T-helper 2 cell (primary cell): ENCODE measurements around the gene SNX17.
"Not testable (repeated sequence)": the region's sequence is repeated elsewhere in the genome, so short reads cannot be mapped to it uniquely, and the experiment has no call there.

Experiments
- DNase-seq, 5 experiments: peaks; one replicate each; pipeline versions ENCODE4 v3.0.0 to v3.0.0-alpha.2; 2012 to 2022

The SNX17 gene

DNA sequence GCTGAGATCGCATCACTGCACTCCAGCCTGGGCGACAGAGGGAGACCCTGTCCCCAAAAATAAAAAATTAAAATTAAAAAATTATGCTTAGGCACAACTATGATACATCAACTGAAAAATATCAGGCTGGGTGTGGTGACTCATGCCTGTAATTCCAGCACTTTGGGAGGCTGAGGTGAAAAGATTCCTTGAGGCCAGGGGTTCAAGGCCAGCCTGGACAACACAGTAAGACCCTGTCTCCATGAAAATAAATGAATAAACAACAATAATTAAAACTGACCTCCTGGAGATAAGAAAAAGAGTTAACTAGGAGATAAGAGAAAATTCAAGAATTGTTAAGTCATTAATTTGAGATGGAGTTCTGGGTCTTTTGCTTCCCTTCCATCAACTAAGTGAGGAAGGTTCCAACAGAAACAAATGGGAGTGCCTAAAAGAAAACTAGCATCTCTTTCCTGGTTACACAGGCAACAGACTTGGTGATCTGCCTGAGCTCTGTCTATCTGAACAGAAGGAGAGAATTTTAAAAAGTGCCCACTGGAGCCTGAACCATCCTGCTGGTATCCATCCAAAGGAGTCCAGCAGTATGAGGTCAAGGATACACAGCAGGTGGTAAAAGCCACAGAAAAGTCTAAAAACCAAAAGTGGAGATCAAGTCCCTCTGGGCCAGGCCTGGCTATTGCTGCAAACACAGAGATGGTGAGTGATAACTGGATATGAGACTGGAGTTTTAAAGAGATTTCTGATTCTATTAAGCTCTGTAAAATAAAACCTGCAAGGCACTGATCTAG lies 30.1 kb downstream of the SNX17 start:
- no peak for DNase-seq

DNA sequence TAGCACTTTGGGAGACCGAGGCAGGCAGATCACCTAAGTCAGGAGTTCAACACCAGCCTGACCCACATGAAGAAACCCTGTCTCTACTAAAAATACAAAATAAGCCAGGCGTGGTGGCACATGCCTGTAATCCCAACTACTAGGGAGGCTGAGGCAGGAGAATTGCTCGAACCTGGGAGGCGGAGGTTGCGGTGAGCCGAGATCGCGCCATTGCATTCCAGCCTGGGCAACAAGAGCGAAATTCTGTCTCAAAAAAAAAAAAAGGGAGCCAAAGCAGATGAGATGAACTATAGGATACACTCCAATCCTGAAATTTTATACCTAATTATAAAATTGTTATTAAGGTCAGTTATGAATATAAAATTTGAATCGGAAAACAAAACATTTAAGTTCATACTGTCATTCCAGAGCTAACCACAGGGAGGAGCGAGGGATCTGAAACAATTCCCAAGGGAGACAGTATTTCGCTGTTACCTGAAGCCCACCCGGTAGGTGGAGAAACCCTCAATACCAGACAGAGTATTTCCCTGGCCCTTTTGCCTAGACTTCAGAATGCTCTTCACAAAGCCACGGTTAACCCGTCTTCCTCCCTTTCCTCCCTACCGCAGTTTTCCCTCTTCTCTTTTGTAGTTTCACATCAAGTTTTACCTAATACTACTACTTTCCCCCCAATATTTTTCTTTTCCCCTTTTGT lies 37.5 kb downstream of the SNX17 start:
- no peak for DNase-seq

DNA sequence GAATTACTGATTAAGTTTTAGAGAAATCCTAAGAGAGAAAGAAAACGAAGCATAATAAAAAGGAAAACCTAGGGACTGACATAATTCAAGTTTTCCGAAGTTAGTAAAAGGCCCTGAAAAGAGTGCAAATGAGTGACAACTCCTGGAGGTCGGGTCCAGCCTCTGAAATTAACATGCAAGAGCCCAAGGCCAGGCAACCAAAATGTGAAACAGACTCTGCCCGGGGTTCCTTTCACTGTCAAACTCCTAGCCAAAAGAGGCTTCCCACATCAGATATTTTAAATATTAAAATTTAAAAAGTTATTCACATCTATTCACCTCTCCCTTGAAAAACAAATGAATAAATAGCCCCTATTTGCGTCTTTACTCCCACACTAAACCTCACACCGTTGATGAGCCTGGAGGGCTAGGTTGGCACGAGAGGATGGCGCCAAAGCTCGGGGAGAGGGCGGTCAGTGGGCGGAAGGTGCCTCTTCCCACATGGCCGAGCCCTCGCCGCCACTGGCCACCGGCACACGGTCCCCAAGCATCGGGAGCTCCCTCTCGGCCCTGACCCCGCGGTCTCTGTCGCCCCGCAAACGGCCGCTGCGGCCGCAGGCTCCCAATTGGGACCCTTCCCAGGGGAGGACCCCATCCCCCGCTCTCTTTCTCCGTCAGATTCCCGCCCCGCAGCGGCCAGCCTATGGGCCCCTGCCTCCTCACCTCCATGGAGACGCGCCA lies 38.3 kb downstream of the SNX17 start:
- DNase-seq = peak in 1 of 5 experiments; percentile 24

DNA sequence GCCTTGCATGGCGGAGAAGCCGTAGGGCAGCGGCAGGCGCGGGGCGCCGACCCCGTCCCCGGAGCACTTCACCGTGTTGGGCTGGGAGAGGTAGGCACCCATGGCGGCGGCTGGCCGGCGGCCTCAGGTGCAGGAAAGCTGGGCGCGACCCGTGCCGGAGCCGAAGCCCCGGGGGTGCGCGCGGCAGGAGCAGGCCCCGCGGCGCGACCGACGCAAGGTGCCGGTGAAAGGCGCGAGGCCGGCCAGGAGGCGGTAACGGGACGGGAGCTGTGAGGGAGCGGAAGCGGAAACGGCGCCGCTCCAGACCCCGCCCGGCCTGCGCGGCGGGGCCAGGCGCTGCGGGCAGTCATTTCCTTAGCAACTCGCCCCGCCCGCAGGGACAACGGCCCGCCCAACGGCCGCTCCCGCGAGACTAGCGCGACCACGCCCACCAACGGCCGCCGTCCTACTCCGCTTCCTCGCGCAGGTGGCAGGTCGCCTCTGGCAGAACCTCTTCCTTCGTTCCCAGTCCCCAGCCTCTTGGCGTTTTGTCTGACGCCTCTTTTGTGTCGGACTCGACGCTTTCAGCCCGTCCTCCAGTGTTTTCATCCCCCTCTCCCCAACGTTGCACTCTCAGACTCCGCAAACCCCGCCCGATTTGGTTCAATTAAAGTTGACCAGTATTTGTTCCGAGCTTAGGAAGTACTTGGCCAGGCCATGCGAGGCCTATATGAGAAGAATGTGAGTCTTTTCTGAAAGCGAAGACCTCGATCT lies 39.1 kb downstream of the SNX17 start, which contains the start of gene PPM1G:
PPM1G (minus strand) TSS at position 271 of the 753 bp plus-strand sequence; CDS start at position 102, 169 bp downstream.
- DNase-seq = peak; percentile 90 to 97 (median 96)

DNA sequence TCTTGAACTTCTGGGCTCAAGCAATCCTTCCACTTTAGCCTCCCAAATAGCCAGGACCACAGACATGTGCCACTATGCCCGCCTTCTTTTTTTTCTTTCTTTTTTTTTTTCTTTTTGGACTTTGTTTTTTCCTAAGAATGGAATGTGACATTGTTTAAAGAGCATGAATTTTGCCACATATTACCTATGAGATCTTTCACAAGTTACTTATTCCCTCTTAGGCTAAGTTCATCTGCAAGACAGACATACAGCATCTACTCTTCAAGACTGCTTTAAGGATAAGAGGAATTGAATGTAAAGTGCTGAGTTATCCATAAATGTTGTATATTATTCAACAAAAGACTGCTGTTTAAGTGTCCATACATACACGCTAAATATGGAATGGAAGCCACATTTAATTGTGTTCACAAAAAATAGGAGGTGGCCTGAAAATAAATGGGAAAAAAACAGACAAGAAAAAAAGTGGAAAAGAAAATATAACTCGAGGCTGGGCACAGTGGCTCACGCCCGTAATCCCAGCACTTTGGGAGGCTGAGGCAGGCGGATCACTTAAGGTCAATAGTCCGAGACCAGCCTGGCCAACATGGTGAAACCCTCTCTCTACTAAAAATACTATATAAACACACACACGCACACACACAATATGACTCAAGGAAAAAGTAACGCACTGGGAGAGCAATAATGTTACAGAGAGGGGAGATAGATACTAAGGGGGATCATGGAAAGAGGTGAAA lies 42.2 kb downstream of the SNX17 start:
- DNase-seq = no peak

DNA sequence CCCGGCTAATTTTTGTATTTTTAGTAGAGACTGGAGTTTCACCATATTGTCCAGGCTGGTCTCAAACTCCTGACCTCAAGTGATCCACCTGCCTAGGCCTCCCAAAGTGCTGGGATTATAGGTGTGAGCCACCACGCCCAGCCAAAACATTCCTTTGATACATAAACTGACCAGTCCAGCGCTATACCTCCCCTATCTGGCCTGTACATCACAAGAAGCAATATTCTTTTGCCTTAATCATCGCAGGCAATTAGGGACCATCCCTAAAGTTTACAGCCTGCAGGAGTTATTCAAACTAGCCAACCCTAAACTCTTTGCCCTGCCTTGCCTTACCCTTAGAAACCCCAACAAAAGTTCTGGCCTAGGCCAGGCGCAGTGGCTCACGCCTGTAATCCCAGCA lies 45.7 kb downstream of the SNX17 start:
- DNase-seq = no peak

DNA sequence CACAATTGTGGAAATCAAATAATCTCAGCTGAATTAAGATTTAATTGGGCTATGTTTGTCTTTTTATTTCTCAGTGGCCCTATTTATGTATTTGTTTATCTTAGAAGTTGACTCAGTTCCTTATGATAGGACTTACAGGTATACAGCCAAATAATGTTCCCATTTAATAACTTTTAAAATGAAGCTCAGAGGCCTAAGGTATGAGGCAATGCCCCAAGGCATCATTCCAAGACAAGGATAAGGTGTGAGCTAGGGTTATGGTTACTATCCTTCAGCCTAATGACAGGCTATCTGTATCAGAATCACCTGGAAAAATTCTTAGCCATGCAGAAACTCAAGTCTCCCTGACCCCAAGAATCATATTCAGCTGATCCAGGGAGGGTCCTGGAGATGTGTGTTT lies 50.6 kb downstream of the SNX17 start:
- no peak for DNase-seq

DNA sequence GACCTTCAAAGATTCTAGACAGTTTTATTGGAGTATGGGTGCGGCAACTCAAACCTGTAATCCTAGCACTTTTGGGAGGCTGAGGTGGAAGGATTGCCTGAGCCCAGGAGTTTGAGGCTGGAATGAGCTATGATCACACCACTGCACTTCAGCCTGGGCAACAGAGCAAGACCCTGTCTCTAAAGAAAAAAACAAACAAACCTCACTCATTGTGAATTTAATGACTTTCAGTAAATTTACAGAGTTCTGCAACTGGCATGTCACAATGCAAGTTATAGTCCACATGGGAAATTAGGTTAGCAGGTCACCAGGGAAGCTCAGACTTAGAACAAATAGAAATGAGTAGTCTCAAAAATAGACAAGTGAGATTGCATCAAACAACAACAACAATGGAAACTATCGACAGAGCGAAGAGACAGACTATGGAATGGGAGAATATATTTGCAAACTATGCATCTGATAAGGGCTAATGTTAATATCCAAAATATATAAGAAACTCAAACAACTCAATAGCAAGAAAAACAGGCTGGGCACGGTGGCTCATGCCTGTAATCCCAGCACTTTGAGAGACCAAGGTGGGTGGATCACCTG lies 51.3 kb downstream of the SNX17 start:
- no peak for DNase-seq

DNA sequence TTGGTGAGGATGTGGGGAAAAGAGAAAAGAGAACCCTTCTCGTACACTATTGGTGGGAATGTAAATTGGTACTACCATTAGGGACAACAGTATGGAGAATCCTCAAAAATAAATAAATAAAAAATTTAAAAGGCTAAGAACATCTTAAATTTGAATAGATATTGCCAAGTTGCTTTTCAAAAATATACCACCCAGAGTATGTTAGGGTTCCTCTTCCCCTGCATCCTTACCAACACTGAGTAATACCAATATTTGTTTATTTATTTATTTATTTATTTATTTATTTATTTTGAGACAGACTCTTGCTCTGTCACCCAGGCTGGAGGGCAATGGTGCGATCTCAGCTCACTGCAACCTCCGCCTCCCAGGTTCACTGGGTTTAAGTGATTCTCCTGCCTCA lies 52.5 kb downstream of the SNX17 start:
- DNase-seq = no peak

DNA sequence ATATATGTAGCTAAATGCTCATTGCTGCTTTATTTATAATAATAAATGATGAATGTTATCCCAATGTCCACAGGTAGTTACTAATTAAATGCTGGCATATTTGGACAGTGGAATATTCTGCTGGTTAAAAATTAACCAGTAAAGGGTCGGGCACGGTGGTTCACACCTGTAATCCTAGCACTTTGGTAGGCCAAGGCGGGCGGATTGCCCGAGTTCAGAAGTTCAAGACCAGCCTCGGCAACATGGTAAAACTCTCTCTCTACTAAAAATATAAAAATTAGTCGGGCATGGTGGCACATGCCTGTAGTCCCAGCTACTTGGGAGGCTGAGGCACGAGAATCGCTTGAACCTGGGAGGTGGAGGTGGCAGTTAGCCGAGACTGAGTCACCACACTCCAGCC lies 54.6 kb downstream of the SNX17 start:
- DNase-seq = not testable (repeated sequence)
